Measurements from ENCODE around the gene GPR37. TPM values are rescaled to one million over a fixed set of nuclear protein-coding genes. Genes with fewer than 3 reads are reported as not detected.

GPR37 gene
- polyA plus RNA-seq, 1 donor from 2014 or later = 1.4 TPM

- Histone ChIP-seq H3K79me2 (replicated peaks; ENCODE audit: insufficient read depth, low read length) (no peaks in the 10 kb centered on the region), H3K27me3 (ENCODE audit: insufficient read depth, low read depth, low read length) (no peaks in the 10 kb centered on the region), H3K9me3 (ENCODE audit: low read length) (no peaks in the 10 kb centered on the region), H2AFZ (ENCODE audit: low read depth, low read length) (no peak overlapping the region), H3K4me2 (ENCODE audit: low read length) (no peak overlapping the region), H3K36me3 (ENCODE audit: insufficient read depth, low read length) (no peaks in the 10 kb centered on the region), H3K27ac (ENCODE audit: low read length) (no peak overlapping the region), H3K9me2 (ENCODE audit: insufficient read depth, low read length) (no peaks in the 10 kb centered on the region), H3K4me3 (ENCODE audit: low read length) (no peak overlapping the region), H3K9ac (ENCODE audit: low read length) (no peak overlapping the region), H3F3A (ENCODE audit: insufficient read depth, low read length, poor library complexity, severe bottlenecking) (no peaks in the 10 kb centered on the region), H4K20me1 (ENCODE audit: insufficient read depth) (no peaks in the 10 kb centered on the region)
- TF ChIP-seq RAD21 (conservative IDR thresholded peaks at IDR 0.05) (no peak), EZH2 (IDR thresholded peaks at IDR 0.05; ENCODE audit: borderline replicate concordance, insufficient read depth, low read length, poor library complexity, severe bottlenecking) (no peak), MXI1 (conservative IDR thresholded peaks at IDR 0.05; ENCODE audit: poor library complexity, severe bottlenecking) (no peak), EP300 (conservative IDR thresholded peaks at IDR 0.05; ENCODE audit: poor library complexity, severe bottlenecking) (no peak), SMC3 (conservative IDR thresholded peaks at IDR 0.05; ENCODE audit: poor library complexity) (no peak), REST (IDR thresholded peaks at IDR 0.05; ENCODE audit: borderline replicate concordance) (no peak)
Measured at GRCh38 chr7:124781907-124782734, 16.5 kb upstream of the GPR37 start.

- TF ChIP-seq POLR2AphosphoS5 (IDR thresholded peaks at IDR 0.05) (no peak), CTCF (IDR thresholded peaks at IDR 0.05; ENCODE audit: poor library complexity, severe bottlenecking) (no peak), SMC3 (conservative IDR thresholded peaks at IDR 0.05; ENCODE audit: poor library complexity) (no peak), RAD21 (conservative IDR thresholded peaks at IDR 0.05) (no peak), TAF1 (IDR thresholded peaks at IDR 0.05; ENCODE audit: low read depth) (no peak), MXI1 (conservative IDR thresholded peaks at IDR 0.05; ENCODE audit: poor library complexity, severe bottlenecking) (no peak), EP300 (conservative IDR thresholded peaks at IDR 0.05; ENCODE audit: poor library complexity, severe bottlenecking) (no peak), REST (IDR thresholded peaks at IDR 0.05; ENCODE audit: borderline replicate concordance) (no peak), EZH2 (IDR thresholded peaks at IDR 0.05; ENCODE audit: borderline replicate concordance, insufficient read depth, low read length, poor library complexity, severe bottlenecking) (no peak)
- Histone ChIP-seq H3K4me2 (ENCODE audit: low read length) (no peak overlapping the region), H3K79me2 (replicated peaks; ENCODE audit: insufficient read depth, low read length) (no peaks in the 10 kb centered on the region), H3K9me3 (ENCODE audit: low read length) (no peaks in the 10 kb centered on the region), H3F3A (ENCODE audit: insufficient read depth, low read length, poor library complexity, severe bottlenecking) (no peaks in the 10 kb centered on the region), H2AFZ (ENCODE audit: low read depth, low read length) (no peak overlapping the region), H3K27ac (ENCODE audit: low read length) (no peak overlapping the region), H3K9ac (ENCODE audit: low read length) (no peak overlapping the region), H3K27me3 (ENCODE audit: insufficient read depth, low read depth, low read length) (no peaks in the 10 kb centered on the region), H3K4me3 (ENCODE audit: low read length) (no peak overlapping the region), H4K20me1 (ENCODE audit: insufficient read depth) (no peaks in the 10 kb centered on the region), H3K9me2 (ENCODE audit: insufficient read depth, low read length) (no peaks in the 10 kb centered on the region), H3K36me3 (ENCODE audit: insufficient read depth, low read length) (no peaks in the 10 kb centered on the region)
Measured at GRCh38 chr7:124781418-124781817, 15.8 kb upstream of the GPR37 start.
